HEK293 (cell line): ENCODE measurements around the gene ECM2.

ENCODE experiments used
- CTCF ChIA-PET: fragments of 350-600 bp; formaldehyde crosslinking; extraction: SDS; loops from one replicate; lab custom pipeline; 2021; ENCODE audit warnings: antibody characterized with exemption; lab: Yijun Ruan, JAX
- POLR2A ChIA-PET: fragments of 300-600 bp; formaldehyde crosslinking; extraction: SDS; loops from one replicate; lab custom pipeline; 2020; ENCODE audit warnings: antibody characterized with exemption, inconsistent platforms; lab: Yijun Ruan, JAX
- H3K27ac ChIP-seq: fragments of 200-500 bp; sonication (Bioruptor generic); 2 replicates; pipeline ENCODE4 v1.5.1; 2014; ENCODE audit warnings: low read depth, low read length, control low read depth, inconsistent platforms; ENCODE audit errors: extremely low read depth
- H3K36me3 ChIP-seq, 2 experiments: fragments of 200-500 bp in 1 of 2; sonication (Bioruptor generic) in 1 of 2; 1 replicate in 1 of 2; 2 replicates in 1 of 2; pipeline ENCODE4 v1.5.1; 2014 to 2017; ENCODE audit warnings: inconsistent platforms in 2 of 2, low read length in 2 of 2; ENCODE audit not compliant: control insufficient read depth in 2 of 2, insufficient read depth in 1 of 2
- H3K4me1 ChIP-seq: fragments of 200-500 bp; sonication (Bioruptor generic); 2 replicates; pipeline ENCODE4 v1.5.1; 2014; ENCODE audit warnings: mild to moderate bottlenecking, low read length, inconsistent platforms; ENCODE audit not compliant: control insufficient read depth, insufficient read depth
- H3K4me3 ChIP-seq: 2 replicates; pipeline ENCODE4 v1.5.1; 2011; ENCODE audit warnings: low read depth, mild to moderate bottlenecking, control low read depth, low read length, moderate library complexity
- H3K9me3 ChIP-seq: fragments of 200-500 bp; sonication (Bioruptor generic); 2 replicates; pipeline ENCODE4 v1.5.1; 2014; ENCODE audit warnings: low read depth, low read length, inconsistent platforms; ENCODE audit not compliant: control insufficient read depth, insufficient read depth
- OSR2 ChIP-seq: fragments of 450-650 bp; formaldehyde crosslinking; IDR thresholded peaks from 2 replicates; pipeline ENCODE4 v1.5.1; 2016; ENCODE audit warnings: missing biosample characterization, missing genetic modification characterization
- ZBTB20 ChIP-seq: fragments of 450-650 bp; formaldehyde crosslinking; IDR thresholded peaks from 2 replicates; pipeline ENCODE4 v1.5.1; 2016; ENCODE audit warnings: missing biosample characterization, missing genetic modification characterization
- ZBTB7A ChIP-seq: fragments of 450-650 bp; formaldehyde crosslinking; IDR thresholded peaks from 2 replicates; pipeline ENCODE4 v1.5.1; 2016; ENCODE audit warnings: low read depth, missing biosample characterization, missing genetic modification characterization
- ZNF23 ChIP-seq: fragments of 450-650 bp; formaldehyde crosslinking; IDR thresholded peaks from 2 replicates; pipeline ENCODE4 v1.5.1; 2016; ENCODE audit warnings: missing biosample characterization, missing genetic modification characterization, borderline replicate concordance
- ZNF324 ChIP-seq: fragments of 450-650 bp; formaldehyde crosslinking; IDR thresholded peaks from 2 replicates; pipeline ENCODE4 v1.5.1; 2016; ENCODE audit warnings: missing biosample characterization, missing genetic modification characterization
- ZNF350 ChIP-seq: fragments of 450-650 bp; formaldehyde crosslinking; IDR thresholded peaks from 2 replicates; pipeline ENCODE4 v1.5.0; 2017; ENCODE audit warnings: missing biosample characterization, mild to moderate bottlenecking, missing genetic modification characterization
- ZNF391 ChIP-seq: fragments of 450-650 bp; formaldehyde crosslinking; IDR thresholded peaks from 2 replicates; pipeline ENCODE4 v1.5.1; 2016; ENCODE audit warnings: low read depth, missing biosample characterization, missing genetic modification characterization, borderline replicate concordance
- ZNF423 ChIP-seq: fragments of 450-650 bp; formaldehyde crosslinking; IDR thresholded peaks from 2 replicates; pipeline ENCODE4 v1.5.1; 2016; ENCODE audit warnings: missing biosample characterization, missing genetic modification characterization
- ZNF473 ChIP-seq: fragments of 450-650 bp; formaldehyde crosslinking; IDR thresholded peaks from 2 replicates; pipeline ENCODE4 v1.5.1; 2017; ENCODE audit warnings: missing biosample characterization, missing genetic modification characterization
- ZNF677 ChIP-seq: fragments of 450-650 bp; IDR thresholded peaks from 2 replicates; pipeline ENCODE4 v1.5.0; 2018; ENCODE audit warnings: missing biosample characterization, mild to moderate bottlenecking, missing genetic modification characterization, moderate library complexity
- ZNF747 ChIP-seq: fragments of 450-650 bp; formaldehyde crosslinking; IDR thresholded peaks from 2 replicates; pipeline ENCODE4 v1.5.1; 2016; ENCODE audit warnings: missing biosample characterization, missing genetic modification characterization
- ZSCAN16 ChIP-seq: fragments of 450-650 bp; formaldehyde crosslinking; IDR thresholded peaks from 2 replicates; pipeline ENCODE4 v1.5.1; 2016; ENCODE audit warnings: missing biosample characterization, missing genetic modification characterization
- ZSCAN23 ChIP-seq: fragments of 450-650 bp; formaldehyde crosslinking; IDR thresholded peaks from 2 replicates; pipeline ENCODE4 v1.5.1; 2016; ENCODE audit warnings: missing biosample characterization, missing genetic modification characterization
- TF ChIP-seq, protein P1 (sequence below): fragments of 450-650 bp; formaldehyde crosslinking; IDR thresholded peaks from 2 replicates; pipeline ENCODE4 v1.5.1; 2017; ENCODE audit warnings: missing biosample characterization, mild to moderate bottlenecking, missing genetic modification characterization, moderate library complexity
- TF ChIP-seq, protein P2 (sequence below): fragments of 450-650 bp; formaldehyde crosslinking; IDR thresholded peaks from 2 replicates; pipeline ENCODE4 v1.5.1; 2016; ENCODE audit warnings: missing biosample characterization, missing genetic modification characterization
- TF ChIP-seq, protein P3 (sequence below): fragments of 450-650 bp; formaldehyde crosslinking; IDR thresholded peaks from 2 replicates; pipeline ENCODE4 v1.5.1; 2016; ENCODE audit warnings: missing biosample characterization, missing genetic modification characterization, borderline replicate concordance
- TF ChIP-seq, protein P4 (sequence below): fragments of 450-650 bp; formaldehyde crosslinking; IDR thresholded peaks from 2 replicates; pipeline ENCODE4 v1.5.1; 2016; ENCODE audit warnings: missing biosample characterization, missing genetic modification characterization
- TF ChIP-seq, protein P5 (sequence below): fragments of 450-650 bp; formaldehyde crosslinking; IDR thresholded peaks from 2 replicates; pipeline ENCODE4; 2016; ENCODE audit warnings: missing biosample characterization, missing genetic modification characterization
- TF ChIP-seq, protein P6 (sequence below): fragments of 450-650 bp; formaldehyde crosslinking; IDR thresholded peaks from 2 replicates; pipeline ENCODE4 v1.5.0; 2017; ENCODE audit warnings: missing biosample characterization, missing genetic modification characterization, borderline replicate concordance
- TF ChIP-seq, protein P7 (sequence below): fragments of 450-650 bp; IDR thresholded peaks from 2 replicates; pipeline ENCODE4 v1.5.1; 2018; ENCODE audit warnings: missing biosample characterization, missing genetic modification characterization

The ECM2 gene

DNA sequence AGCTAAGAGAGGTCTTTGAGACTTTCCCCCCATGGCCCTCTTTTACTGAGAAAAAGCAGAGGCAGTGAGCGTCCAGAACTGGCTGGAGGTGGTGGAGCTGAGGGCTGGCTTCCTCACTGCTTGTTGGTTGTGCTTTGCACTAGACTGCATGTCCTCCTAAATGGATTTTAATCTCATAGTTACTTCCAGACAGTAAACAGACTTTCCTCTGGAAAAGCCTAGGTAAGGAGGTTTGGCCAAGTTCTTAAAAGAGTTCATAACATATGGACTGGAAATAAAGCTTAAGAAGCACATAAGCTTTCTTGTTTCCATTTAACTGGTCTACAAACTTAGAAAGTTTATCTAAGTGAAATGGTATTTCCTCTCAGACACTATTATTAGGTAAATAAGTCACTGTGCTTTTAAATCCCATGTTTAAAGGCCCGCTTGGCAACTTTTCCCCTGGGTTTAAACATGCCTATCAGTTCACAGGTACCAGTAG lies 55.5 kb downstream of the ECM2 start:
- Histone ChIP-seq H3K36me3 (no peaks in the 10 kb centered on the region), H3K4me3 (no peak overlapping the region), H3K9me3 (no peaks in the 10 kb centered on the region), H3K4me1 (no peaks in the 10 kb centered on the region), H3K27ac (no peak overlapping the region)
- ChIA-PET POLR2A (no interaction called here), CTCF (interaction anchor here (0.7 to 2.6 kb wide), 4 partner anchors 10 to 135 kb away, joined by 3 to 7 read pairs (median 4); no protein-coding TSS in a partner anchor)
- no peak for TF ChIP-seq ZBTB7A (tag by site-specific recombination)
- TF ChIP-seq, protein P1, sequence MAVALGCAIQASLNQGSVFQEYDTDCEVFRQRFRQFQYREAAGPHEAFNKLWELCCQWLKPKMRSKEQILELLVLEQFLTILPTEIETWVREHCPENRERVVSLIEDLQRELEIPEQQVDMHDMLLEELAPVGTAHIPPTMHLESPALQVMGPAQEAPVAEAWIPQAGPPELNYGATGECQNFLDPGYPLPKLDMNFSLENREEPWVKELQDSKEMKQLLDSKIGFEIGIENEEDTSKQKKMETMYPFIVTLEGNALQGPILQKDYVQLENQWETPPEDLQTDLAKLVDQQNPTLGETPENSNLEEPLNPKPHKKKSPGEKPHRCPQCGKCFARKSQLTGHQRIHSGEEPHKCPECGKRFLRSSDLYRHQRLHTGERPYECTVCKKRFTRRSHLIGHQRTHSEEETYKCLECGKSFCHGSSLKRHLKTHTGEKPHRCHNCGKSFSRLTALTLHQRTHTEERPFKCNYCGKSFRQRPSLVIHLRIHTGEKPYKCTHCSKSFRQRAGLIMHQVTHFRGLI (tag by site-specific recombination): no peak
- TF ChIP-seq ZNF747 (tag by site-specific recombination): no peak
- TF ChIP-seq, protein P2, sequence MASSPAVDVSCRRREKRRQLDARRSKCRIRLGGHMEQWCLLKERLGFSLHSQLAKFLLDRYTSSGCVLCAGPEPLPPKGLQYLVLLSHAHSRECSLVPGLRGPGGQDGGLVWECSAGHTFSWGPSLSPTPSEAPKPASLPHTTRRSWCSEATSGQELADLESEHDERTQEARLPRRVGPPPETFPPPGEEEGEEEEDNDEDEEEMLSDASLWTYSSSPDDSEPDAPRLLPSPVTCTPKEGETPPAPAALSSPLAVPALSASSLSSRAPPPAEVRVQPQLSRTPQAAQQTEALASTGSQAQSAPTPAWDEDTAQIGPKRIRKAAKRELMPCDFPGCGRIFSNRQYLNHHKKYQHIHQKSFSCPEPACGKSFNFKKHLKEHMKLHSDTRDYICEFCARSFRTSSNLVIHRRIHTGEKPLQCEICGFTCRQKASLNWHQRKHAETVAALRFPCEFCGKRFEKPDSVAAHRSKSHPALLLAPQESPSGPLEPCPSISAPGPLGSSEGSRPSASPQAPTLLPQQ (tag by site-specific recombination): no peak
- no peak for TF ChIP-seq ZBTB20 (tag by site-specific recombination)
- TF ChIP-seq, protein P3, sequence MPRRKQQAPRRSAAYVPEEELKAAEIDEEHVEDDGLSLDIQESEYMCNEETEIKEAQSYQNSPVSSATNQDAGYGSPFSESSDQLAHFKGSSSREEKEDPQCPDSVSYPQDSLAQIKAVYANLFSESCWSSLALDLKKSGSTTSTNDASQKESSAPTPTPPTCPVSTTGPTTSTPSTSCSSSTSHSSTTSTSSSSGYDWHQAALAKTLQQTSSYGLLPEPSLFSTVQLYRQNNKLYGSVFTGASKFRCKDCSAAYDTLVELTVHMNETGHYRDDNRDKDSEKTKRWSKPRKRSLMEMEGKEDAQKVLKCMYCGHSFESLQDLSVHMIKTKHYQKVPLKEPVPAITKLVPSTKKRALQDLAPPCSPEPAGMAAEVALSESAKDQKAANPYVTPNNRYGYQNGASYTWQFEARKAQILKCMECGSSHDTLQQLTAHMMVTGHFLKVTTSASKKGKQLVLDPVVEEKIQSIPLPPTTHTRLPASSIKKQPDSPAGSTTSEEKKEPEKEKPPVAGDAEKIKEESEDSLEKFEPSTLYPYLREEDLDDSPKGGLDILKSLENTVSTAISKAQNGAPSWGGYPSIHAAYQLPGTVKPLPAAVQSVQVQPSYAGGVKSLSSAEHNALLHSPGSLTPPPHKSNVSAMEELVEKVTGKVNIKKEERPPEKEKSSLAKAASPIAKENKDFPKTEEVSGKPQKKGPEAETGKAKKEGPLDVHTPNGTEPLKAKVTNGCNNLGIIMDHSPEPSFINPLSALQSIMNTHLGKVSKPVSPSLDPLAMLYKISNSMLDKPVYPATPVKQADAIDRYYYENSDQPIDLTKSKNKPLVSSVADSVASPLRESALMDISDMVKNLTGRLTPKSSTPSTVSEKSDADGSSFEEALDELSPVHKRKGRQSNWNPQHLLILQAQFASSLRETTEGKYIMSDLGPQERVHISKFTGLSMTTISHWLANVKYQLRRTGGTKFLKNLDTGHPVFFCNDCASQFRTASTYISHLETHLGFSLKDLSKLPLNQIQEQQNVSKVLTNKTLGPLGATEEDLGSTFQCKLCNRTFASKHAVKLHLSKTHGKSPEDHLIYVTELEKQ (tag by site-specific recombination): no peak
- TF ChIP-seq ZSCAN16 (tag by site-specific recombination): no peak
- TF ChIP-seq, protein P4, sequence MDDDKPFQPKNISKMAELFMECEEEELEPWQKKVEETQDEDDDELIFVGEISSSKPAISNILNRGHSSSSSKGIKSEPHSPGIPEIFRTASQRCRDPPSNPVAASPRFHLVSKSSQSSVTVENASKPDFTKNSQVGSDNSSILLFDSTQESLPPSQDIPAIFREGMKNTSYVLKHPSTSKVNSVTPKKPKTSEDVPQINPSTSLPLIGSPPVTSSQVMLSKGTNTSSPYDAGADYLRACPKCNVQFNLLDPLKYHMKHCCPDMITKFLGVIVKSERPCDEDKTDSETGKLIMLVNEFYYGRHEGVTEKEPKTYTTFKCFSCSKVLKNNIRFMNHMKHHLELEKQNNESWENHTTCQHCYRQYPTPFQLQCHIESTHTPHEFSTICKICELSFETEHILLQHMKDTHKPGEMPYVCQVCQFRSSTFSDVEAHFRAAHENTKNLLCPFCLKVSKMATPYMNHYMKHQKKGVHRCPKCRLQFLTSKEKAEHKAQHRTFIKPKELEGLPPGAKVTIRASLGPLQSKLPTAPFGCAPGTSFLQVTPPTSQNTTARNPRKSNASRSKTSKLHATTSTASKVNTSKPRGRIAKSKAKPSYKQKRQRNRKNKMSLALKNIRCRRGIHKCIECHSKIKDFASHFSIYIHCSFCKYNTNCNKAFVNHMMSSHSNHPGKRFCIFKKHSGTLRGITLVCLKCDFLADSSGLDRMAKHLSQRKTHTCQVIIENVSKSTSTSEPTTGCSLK: no peak
- TF ChIP-seq ZNF324 (tag by site-specific recombination): no peak
- TF ChIP-seq, protein P5, sequence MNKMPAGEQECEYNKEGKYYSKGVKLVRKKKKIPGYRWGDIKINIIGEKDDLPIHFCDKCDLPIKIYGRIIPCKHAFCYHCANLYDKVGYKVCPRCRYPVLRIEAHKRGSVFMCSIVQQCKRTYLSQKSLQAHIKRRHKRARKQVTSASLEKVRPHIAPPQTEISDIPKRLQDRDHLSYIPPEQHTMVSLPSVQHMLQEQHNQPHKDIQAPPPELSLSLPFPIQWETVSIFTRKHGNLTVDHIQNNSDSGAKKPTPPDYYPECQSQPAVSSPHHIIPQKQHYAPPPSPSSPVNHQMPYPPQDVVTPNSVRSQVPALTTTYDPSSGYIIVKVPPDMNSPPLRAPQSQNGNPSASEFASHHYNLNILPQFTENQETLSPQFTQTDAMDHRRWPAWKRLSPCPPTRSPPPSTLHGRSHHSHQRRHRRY (tag by site-specific recombination): no peak
- TF ChIP-seq ZNF473 (tag by site-specific recombination): no peak
- TF ChIP-seq ZNF677 (tag by site-specific recombination): no peak
- TF ChIP-seq, protein P6, sequence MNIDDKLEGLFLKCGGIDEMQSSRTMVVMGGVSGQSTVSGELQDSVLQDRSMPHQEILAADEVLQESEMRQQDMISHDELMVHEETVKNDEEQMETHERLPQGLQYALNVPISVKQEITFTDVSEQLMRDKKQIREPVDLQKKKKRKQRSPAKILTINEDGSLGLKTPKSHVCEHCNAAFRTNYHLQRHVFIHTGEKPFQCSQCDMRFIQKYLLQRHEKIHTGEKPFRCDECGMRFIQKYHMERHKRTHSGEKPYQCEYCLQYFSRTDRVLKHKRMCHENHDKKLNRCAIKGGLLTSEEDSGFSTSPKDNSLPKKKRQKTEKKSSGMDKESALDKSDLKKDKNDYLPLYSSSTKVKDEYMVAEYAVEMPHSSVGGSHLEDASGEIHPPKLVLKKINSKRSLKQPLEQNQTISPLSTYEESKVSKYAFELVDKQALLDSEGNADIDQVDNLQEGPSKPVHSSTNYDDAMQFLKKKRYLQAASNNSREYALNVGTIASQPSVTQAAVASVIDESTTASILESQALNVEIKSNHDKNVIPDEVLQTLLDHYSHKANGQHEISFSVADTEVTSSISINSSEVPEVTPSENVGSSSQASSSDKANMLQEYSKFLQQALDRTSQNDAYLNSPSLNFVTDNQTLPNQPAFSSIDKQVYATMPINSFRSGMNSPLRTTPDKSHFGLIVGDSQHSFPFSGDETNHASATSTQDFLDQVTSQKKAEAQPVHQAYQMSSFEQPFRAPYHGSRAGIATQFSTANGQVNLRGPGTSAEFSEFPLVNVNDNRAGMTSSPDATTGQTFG (tag by site-specific recombination): no peak
- TF ChIP-seq ZSCAN23 (tag by site-specific recombination): no peak
- TF ChIP-seq, protein P7, sequence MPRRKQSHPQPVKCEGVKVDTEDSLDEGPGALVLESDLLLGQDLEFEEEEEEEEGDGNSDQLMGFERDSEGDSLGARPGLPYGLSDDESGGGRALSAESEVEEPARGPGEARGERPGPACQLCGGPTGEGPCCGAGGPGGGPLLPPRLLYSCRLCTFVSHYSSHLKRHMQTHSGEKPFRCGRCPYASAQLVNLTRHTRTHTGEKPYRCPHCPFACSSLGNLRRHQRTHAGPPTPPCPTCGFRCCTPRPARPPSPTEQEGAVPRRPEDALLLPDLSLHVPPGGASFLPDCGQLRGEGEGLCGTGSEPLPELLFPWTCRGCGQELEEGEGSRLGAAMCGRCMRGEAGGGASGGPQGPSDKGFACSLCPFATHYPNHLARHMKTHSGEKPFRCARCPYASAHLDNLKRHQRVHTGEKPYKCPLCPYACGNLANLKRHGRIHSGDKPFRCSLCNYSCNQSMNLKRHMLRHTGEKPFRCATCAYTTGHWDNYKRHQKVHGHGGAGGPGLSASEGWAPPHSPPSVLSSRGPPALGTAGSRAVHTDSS (tag by site-specific recombination): no peak
- TF ChIP-seq ZNF23 (tag by site-specific recombination): no peak
- no peak for TF ChIP-seq ZNF423 (tag by site-specific recombination)
- no peak for TF ChIP-seq OSR2
- TF ChIP-seq ZNF391 (tag by site-specific recombination): no peak
- no peak for TF ChIP-seq ZNF350 (tag by site-specific recombination)
